GM18520 (cell line): ENCODE measurements around the gene ESRRA.
A peak's percentile ranks its signal among the peaks of the same experiment; 100 is the strongest.

Source experiments
- ATAC-seq: cut with Tn5 transposase; IDR thresholded peaks from one replicate; pipeline ENCODE4 v1.9.1; 2021; ENCODE audit not compliant: unreplicated experiment

The ESRRA gene

DNA sequence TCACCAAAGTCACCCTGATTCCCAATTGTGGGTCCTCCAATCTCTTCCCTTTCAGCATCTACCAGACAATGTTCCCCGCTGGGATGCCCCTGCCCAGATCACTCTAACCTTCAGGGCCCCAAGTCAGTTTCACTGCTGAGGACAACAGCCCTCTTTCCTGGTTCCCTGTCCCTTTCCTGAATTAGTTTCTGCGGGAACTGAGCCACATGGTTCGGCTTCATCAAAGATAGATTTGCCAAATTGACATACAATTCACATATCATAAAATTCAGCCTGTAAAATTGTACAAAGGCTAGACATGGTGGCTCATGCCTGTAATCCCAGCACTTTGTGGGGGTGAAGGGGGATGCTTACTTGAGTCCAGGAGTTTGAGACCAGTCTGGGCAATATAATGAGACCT lies 22.7 kb downstream of the ESRRA start:
- no peak for ATAC-seq

DNA sequence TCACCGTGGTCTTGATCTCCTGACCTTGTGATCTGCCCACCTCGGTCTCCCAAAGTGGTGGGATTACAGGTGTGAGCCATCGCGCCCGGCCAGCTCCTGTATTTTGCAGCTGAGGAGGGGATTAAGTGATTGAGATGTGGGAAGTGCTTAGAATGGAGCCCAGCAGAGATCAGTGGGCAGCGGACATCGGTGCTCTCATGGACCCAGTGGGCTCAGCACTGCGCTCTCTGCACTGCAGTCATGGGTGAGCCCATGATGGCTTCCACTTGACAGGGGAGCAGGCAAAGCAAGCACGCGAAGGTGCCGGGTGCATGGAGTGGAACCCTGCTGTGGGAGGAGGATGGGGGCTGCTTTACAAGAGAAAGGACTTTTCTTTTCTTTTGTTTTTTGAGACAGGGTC lies 25.6 kb downstream of the ESRRA start:
- no peak for ATAC-seq

DNA sequence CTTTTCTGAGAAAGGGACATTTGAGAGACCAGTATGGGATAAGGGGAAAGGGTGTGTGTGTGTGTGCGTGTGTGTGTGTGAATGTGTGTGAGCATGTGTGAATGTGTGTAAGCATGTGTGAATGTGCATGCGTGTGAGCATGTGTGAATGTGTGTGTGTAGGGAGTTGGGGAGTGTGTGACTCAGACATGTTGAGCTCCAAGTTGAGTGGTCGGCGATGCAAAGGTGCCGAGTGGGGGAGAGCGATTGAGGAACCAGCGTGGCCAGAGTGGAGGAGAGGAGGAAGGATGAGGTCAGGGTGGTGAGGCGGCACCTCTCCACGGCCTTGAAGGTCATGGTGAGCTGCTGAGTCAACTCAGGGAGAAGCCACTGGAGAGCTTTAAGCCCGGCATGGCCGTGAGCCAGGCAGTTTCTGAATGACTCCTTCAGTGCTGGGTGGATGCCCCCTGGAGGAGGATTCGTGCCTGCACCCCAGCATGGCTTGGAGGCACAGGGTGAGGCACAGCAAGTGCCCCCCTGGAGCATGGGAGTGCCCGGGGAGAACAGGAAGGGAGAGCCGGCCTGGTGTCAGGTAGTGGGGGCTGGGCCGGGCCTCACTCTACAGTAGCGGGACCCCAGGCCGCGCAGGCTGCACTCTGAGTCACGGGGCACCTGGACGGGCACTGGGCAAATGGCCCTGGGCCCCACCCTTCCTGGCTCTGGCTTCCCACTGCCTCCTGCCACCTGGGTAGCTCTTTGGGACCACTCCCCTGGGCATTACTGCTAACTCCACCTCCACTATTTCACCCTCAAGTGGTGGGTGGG lies 26.4 kb downstream of the ESRRA start:
- ATAC-seq = peak; percentile 54

DNA sequence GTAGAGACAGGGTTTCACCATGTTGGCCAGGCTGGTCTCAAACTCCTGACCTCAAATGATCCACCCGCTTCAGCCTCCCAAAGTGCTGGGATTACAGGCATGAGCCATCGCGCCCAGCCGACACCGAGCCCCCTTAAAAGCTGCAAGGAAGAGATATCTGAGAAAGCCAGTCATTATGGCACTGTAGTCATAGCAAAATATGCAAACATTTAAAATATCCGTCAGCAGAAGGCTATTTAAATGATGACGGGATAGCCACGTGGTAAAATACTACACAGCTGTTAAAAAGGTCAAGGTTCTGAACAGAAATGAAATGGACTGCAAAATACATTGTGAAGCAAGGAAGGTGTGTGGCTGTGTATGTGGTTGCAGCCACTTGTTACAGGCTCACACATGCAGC lies 28.2 kb downstream of the ESRRA start:
- no peak for ATAC-seq

DNA sequence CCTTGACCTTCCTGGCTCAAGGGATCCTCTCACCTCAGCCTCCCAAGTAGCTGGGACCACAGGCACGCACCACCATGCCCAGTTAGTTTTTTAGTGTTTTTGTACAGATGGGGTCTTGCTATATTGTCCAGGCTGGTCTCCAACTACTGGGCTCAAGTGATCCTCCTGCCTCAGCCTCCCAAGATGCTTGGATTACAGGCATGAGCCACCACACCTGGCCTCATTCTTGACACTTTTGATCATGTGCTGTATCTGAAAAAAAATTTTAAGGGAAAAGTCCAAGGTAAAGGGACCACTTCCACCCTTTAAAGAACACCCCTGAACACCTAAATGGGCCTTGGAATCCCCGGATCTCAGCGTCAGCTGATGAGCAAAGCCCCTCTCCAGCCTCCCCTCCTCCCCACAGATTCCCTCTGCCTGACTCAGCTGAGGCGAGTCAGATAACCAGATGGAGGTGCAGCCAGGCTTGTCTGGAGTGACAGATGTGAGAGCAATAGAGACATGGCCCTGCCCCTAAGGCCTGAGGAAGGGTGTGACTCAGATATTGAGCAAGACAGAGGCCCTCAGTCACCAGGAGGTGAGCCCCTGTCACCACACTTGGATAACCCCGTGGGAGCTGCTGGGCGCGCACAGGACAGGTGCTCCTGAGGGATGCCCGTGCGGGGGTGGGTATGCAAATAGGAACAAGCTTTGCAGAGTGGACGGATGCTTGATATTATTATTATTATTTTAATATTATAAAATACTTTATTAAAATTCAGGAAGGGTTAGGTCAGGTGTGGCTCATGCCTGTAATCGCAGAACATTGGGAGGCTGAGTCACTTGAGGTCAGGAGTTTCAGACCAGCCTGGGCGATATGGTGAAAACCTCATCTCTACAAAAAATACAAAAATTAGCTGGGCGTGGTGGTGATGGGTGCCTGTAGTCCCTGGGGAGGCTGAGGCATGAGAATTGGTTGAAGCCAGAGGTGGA lies 29.7 kb downstream of the ESRRA start:
- ATAC-seq = peak; percentile 62

DNA sequence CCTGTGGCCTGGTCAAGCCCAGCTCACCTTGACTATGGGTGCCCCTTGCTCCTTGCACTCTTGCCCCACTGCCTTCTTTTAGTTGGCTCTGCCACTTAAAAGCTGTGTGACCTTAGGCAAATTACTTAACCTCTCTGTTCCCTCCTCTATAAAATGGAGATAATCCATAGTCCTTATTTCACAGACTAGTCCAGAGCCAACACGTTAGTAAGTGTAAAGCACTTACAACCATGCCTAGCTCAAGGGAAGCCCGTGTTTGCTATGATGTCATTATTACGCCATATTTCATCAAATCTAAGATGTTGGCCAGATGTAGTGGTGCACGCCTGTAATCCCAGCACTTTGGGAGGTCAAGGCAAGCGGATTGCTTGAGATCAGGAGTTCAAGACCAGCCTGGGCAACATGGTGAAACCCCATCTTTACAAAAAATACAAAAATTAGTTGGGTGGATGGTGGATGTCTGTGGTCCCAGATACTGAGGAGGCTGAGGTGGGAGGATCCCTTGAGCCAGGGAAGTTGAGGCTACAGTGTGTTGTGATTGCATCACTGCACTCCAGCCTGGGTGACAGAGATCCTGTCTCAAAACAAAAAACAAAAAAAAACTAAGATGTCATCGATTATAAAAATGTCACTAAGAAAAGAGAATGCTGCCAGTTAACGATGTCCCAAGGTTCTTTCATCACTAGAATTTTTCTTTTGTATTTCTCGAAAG lies 32.4 kb downstream of the ESRRA start:
- no peak for ATAC-seq

DNA sequence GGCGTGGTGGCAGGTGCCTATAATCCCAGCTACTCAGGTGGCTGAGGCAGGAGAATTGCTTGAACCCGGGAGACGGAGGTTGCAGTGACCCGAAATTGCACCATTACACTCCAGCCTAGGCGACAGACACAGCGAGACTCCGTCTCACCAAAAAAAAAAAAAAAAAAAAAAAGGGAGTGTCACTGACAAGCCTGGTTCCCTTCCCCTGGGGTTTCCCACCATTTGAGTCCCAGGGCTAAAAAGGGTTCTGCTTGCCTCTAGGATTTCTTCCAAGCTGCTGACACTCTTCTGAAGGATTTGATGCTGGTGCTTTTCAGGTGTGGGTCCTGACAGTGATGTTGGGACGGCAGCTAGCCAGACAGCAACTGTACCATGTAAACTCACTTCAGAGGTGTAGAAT lies 33.4 kb downstream of the ESRRA start:
- no peak for ATAC-seq

DNA sequence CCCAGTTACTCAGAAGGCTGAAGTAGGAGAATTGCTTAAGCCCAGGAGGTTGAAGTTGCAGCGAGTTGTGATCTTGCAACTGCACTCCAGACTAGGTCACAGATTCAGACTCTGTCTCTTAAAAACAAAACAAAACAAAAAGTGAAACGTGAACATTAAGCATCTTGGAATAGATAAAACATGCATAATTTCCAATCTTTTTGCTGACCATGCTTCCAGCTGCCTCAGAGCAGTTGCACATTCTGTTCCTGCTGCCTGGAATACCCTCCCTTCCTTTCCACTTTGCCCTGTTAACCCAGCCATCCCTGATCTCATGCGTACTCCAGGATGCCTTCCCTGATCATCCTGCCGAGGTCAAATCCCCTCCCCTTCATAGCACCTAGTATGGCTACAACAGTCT lies 34.0 kb downstream of the ESRRA start:
- no peak for ATAC-seq

DNA sequence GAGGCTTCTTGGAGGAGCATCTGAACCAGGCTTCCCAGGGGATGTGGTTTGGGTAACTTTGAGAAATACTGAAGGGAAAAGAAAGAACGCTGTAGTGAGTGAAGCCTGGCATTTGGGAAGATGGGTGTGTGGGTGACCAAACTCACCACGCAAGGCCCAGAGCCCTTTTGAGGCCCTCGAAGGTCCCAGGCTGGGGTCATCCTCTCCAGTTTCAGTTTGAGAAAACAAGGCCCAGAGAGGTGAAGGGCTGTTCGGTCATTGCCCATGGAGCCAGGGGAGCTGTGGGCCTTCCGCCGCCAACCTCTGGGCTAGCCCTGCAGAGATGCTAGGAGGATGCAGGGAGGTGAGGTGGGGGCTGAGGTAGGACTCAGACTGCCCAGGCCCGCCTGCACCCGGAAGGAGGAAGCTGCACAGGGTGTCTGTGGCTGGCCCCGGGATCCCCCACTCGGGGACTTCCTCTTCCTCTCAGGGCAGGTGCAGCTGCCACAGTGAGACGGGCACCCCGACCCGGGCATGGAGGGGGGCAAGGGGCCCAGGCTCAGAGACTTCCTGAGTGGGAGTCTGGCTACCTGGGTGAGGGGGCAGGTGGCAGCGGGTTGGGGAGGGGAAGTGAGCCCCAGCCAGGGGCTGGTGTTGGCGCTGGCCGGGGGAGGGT lies 34.6 kb downstream of the ESRRA start, which contains the start of gene CCDC88B:
Gene CCDC88B (plus strand): TSS at position 451 of the 655 bp plus-strand sequence. CDS start 63 bp downstream, at position 514.
- peak; percentile 56 for ATAC-seq

DNA sequence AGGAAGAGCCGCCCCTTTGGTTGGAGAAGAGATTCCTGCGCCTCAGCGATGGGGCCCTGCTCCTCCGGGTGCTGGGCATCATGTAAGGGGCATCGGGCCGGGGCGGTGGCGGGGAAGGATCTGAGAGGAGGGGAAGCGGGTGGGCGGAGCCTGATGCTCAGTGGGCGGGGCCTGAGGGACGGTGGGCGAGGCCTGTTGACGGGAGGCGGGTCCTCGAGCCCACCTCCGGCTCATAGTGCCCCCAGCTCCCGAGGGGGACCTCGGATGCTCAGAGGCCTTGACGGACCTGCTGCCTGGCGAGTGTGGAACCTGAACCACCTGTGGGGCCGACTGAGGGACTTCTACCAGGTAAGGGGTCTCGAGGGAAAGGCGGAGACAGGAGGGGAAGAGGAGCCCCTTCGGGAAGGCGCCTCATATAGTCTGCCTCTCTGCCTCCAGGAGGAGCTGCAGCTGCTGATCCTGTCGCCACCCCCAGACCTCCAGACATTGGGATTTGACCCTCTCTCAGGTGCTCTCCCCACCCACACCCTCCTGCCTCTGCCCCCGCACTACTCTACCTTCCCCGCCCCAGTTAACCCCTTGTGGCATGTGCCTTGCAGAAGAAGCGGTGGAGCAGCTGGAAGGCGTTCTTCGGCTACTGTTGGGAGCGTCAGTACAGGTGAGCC lies 35.5 kb downstream of the ESRRA start:
- no peak for ATAC-seq

DNA sequence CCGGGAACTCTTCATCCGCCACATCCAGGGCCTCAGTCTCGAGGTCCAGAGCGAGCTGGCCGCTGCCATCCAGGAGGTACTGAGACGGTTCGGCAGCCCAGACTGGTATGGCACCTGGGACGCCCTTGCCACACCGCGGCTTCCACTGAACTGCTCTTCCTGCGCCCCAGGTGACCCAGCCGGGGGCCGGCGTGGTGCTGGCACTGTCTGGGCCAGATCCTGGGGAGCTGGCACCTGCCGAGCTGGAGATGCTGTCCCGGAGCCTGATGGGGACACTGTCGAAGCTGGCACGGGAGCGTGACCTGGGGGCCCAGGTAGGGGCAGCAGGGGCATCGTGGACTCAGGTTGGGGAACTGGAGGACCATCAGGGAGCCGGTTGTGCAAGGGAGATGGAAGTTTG lies 36.1 kb downstream of the ESRRA start:
- no peak for ATAC-seq

DNA sequence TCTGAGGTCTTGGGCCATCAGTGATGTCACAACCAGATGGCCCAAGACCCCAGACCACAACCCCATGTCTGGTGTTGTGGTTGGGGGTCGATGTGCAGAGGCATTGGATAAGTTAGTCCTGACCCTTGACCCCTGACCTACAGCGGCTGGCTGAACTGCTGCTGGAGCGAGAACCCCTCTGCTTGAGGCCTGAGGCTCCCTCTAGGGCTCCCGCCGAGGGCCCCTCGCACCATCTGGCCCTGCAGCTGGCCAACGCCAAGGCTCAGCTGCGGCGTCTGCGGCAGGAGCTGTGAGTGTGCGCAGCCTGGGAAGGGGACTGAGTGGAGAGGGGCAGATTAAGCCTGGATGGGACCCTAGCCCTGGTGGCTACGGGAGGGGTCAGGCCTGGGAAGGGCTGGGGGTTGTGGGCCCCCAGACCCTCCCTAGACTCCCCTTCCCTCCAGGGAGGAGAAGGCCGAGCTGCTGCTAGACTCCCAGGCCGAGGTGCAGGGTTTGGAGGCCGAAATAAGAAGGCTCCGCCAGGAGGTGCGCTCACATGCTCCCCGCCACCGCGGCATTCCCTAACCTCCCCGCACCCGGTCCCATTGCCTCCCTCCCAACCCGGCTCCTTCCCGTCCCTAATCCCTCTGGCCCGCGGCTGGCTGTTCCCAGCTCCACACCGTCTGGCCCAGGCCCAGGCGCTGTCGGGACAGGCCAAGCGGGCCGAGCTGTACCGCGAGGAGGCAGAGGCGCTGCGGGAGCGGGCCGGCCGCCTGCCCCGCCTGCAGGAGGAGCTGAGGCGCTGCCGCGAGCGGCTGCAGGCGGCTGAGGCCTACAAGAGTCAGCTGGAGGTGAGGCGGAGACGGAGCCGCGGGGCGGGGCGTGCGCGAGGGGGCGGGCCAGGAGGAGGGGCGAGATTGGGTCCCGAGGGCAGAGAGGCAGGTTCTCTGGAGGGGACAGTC lies 36.8 kb downstream of the ESRRA start:
- no peak for ATAC-seq

DNA sequence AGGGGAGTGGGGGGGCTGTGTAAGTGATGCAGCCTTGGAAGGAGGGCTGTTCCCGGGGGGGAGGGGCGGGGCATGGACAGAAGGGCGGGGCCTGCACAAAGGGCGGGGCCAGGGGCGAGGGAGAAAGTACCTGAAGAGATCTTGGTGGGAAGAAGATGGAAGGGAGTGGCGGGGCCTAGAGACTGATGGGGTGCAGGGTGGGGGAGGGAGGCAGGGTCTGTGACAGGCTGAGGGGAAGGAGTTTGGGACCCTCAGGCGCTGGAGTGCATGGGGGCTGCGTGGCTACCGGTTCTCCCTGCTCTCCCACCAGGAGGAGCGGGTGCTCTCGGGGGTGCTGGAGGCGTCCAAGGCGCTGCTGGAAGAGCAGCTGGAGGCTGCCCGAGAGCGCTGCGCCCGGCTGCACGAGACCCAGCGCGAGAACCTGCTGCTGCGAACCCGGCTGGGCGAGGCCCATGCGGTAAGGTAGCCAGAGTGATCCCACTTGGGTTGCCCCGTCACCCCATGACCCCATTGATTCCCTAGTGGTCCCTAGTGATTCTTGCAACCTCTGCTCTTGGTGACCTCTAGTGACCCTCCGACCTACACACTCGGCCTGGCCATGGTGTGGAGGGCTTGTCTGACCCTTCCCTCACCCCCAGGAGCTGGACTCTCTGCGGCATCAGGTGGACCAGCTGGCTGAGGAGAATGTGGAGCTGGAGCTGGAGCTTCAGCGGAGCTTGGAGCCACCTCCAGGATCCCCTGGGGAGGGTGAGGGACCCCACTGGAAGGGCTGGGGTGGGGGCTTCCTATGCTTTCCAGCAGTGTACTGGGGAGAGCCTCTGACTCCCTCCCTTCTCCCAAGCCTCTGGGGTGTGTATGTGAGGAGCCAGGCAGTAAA lies 37.8 kb downstream of the ESRRA start:
- ATAC-seq = no peak

DNA sequence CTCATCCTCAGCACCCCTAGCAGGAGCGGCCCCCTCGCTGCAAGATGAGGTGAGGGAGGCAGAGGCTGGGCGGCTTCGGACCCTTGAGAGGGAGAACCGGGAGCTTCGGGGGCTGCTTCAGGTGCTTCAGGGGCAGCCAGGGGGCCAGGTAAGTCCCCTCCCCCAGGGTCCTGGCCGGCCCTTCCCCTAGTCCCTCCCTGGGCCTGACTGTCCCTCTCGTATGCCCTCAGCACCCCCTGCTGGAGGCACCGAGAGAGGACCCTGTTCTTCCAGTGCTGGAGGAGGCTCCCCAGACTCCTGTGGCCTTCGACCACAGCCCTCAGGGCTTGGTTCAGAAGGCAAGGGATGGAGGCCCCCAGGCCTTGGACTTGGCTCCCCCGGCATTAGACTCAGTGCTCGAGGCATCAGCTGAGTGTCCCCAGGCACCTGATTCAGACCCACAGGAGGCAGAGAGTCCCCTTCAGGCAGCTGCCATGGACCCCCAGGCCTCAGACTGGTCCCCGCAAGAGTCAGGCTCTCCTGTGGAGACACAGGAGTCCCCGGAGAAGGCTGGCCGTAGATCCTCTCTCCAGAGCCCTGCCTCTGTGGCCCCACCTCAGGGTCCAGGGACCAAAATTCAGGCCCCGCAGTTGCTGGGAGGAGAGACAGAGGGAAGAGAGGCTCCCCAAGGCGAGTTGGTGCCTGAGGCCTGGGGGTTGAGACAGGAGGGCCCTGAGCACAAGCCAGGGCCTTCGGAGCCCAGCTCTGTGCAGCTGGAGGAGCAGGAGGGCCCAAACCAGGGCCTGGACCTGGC lies 38.6 kb downstream of the ESRRA start:
- no peak for ATAC-seq

DNA sequence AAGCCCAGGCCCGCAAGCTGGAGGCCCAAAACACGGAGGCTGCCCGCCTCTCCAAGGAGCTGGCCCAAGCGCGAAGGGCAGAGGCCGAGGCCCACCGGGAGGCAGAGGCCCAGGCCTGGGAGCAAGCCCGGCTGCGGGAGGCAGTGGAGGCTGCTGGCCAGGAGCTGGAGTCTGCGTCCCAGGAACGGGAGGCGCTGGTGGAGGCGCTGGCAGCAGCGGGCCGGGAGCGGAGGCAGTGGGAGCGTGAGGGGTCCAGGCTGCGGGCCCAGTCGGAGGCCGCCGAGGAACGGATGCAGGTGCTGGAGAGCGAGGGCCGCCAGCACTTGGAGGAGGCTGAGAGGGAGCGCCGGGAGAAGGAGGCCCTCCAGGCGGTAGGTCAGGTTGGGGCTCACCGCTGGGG lies 39.5 kb downstream of the ESRRA start:
- no peak for ATAC-seq

DNA sequence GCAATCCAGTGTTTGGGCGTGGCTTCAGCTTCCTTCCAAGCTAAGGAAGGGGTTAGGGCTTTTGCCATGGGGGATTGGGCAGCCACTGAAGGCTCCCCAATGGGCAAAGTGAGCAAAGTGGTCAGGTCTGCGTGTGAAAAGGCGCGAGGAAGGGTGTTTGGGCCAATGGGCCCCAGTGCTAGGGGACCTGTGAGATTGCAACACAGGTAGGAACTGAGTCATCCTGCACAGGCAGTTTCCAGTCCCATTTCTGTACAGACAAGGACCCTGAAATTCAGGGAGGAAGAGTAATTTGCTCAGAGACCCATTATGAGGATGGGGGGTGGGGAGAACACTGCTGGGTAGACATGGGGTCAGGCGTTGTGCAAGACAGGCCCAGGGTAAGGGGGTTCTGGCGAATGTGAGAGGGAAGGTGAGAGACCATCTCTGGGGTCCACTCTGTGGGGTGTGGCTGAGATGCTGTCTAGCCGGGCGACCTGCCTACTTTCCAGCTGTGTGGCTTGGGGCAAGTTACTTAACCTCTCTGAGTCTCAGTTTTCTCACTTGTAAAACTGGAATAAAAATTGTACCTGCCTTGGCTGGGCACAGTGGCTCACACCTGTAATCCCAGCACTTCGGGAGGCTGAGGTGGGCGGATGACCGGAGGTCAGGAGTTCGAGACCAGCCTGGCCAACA lies 42.0 kb downstream of the ESRRA start:
- no peak for ATAC-seq
